ENCODE data around the gene SRSF12. TPM values are rescaled to one million over a fixed set of nuclear protein-coding genes. Genes with fewer than 3 reads are reported as not detected.

Gene SRSF12
- total and polyA plus RNA-seq, 2 experiments from 2014 or later = 5.6 to 5.7 TPM

DNA sequence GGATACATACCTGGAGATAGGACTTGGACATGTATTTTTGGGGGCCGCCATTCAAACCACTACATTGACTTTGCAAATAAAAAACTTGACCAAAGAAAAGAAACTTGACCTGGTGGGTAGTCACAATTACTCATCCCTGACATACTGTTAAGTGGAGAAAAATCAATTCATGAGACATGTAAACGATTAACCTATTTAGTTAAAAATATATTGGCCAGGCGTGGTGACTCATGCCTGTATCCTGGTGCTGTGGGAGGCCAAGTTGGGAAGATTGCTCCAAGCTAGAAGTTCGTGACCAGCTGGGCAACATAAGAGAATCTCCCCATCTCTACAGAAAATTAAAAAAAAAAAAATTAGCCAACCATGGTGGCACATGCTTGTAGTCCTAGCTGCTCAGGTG, 2.5 kb upstream of the SRSF12 start:
- Histone ChIP-seq H3K4me1 (ENCODE audit: insufficient read depth) (no peaks in the 10 kb centered on the region), H3K79me2 (peaks cover 17% of the 10 kb centered on the region), H2AFZ (no peak overlapping the region), H3K9me3 (ENCODE audit: low read depth) (no peaks in the 10 kb centered on the region), H3K27me3 (no peaks in the 10 kb centered on the region), H3K4me3 (no peak overlapping the region), H3K27ac (no peak overlapping the region), H3K36me3 (replicated peaks; ENCODE audit: insufficient read depth, low read depth) (no peaks in the 10 kb centered on the region), H3K9me2 (replicated peaks; ENCODE audit: insufficient read depth) (no peaks in the 10 kb centered on the region), H3K4me2 (no peak overlapping the region), H4K20me1 (ENCODE audit: insufficient read depth, poor library complexity, severe bottlenecking) (no peaks in the 10 kb centered on the region)
- TF ChIP-seq EZH2phosphoT487 (IDR thresholded peaks at IDR 0.05; ENCODE audit: low read depth, severe bottlenecking, unreplicated experiment) (no peak), EZH2 (IDR thresholded peaks at IDR 0.05; ENCODE audit: borderline replicate concordance) (no peak)
- TF ChIP-seq, protein P1, sequence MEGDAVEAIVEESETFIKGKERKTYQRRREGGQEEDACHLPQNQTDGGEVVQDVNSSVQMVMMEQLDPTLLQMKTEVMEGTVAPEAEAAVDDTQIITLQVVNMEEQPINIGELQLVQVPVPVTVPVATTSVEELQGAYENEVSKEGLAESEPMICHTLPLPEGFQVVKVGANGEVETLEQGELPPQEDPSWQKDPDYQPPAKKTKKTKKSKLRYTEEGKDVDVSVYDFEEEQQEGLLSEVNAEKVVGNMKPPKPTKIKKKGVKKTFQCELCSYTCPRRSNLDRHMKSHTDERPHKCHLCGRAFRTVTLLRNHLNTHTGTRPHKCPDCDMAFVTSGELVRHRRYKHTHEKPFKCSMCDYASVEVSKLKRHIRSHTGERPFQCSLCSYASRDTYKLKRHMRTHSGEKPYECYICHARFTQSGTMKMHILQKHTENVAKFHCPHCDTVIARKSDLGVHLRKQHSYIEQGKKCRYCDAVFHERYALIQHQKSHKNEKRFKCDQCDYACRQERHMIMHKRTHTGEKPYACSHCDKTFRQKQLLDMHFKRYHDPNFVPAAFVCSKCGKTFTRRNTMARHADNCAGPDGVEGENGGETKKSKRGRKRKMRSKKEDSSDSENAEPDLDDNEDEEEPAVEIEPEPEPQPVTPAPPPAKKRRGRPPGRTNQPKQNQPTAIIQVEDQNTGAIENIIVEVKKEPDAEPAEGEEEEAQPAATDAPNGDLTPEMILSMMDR (IDR thresholded peaks at IDR 0.05; ENCODE audit: poor library complexity) = no peak
- WGBS (ENCODE audit: low lambda C conversion rate, missing lambda C conversion rate) = 86% methylated on average over 4 of the region's 4 CpGs
- peak; percentile 19 for DNase-seq (ENCODE audit: low spot score)

DNA sequence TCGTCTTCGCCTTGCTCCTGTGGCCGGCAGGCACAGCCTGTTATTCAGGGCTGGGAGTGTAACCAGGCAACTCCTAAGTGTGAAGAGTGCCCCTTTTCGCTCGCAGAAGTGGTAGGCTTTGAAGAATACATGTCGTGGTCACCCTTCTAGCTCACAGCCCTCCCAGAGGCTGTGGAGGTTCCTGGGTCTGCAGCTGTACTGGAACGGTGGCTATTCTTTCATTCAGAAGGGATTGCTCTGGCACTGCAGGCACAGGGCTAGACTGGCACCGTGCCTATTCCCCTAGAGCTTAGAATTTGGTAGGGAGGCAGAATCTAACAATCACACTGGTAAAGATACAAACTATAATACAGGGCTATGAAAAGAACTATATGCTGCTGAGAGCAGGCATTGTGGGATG, 1.1 kb upstream of the SRSF12 start:
- peaks cover 27% of the 10 kb centered on the region for H3K79me2 ChIP-seq
- TF ChIP-seq EZH2 (IDR thresholded peaks at IDR 0.05; ENCODE audit: borderline replicate concordance) (no peak), EZH2phosphoT487 (IDR thresholded peaks at IDR 0.05; ENCODE audit: low read depth, severe bottlenecking, unreplicated experiment) (no peak)
- TF ChIP-seq, protein P1 (IDR thresholded peaks at IDR 0.05; ENCODE audit: poor library complexity) = no peak
- no peaks in the 10 kb centered on the region for H3K9me3 ChIP-seq (ENCODE audit: low read depth)
- H3K4me1 ChIP-seq (ENCODE audit: insufficient read depth) = no peaks in the 10 kb centered on the region
- no peak overlapping the region for H2AFZ ChIP-seq
- H3K27ac ChIP-seq = no peak overlapping the region
- no peaks in the 10 kb centered on the region for H4K20me1 ChIP-seq (ENCODE audit: insufficient read depth, poor library complexity, severe bottlenecking)
- H3K4me3 ChIP-seq = no peak overlapping the region
- no peaks in the 10 kb centered on the region for H3K9me2 ChIP-seq (replicated peaks; ENCODE audit: insufficient read depth)
- DNase-seq (ENCODE audit: low spot score) = no peak
- no peaks in the 10 kb centered on the region for H3K27me3 ChIP-seq
- 86% methylated on average over 8 of the region's 8 CpGs for WGBS (ENCODE audit: low lambda C conversion rate, missing lambda C conversion rate)
- H3K4me2 ChIP-seq = no peak overlapping the region
- no peaks in the 10 kb centered on the region for H3K36me3 ChIP-seq (replicated peaks; ENCODE audit: insufficient read depth, low read depth)

DNA sequence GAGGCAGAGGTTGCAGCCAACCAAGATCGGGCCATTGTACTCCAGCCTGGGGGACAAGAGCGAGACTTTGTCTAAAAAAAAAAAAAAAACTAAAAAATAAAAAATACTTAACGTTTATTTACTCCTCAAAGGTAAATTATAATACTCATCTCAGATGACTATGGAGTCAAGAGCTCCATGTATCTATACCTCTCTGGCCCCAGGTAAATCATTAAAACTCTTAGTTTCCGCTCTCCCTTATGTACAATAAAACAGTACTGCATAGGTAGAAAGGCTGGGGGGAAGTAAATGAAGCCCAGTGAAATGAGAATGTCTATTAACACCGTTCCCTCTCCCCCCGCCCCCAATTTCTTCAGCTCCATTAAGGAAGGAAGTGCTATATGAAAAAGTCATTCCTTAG, 1.2 kb downstream of the SRSF12 start:
- Histone ChIP-seq H3K27ac (peak overlapping the region; percentile 54), H3K4me1 (ENCODE audit: insufficient read depth) (no peaks in the 10 kb centered on the region), H3K9me3 (ENCODE audit: low read depth) (no peaks in the 10 kb centered on the region), H3K36me3 (replicated peaks; ENCODE audit: insufficient read depth, low read depth) (no peaks in the 10 kb centered on the region), H3K4me3 (peak overlapping the region; percentile 85), H4K20me1 (ENCODE audit: insufficient read depth, poor library complexity, severe bottlenecking) (no peaks in the 10 kb centered on the region), H3K27me3 (no peaks in the 10 kb centered on the region), H2AFZ (peak overlapping the region; percentile 93), H3K4me2 (peak overlapping the region; percentile 96), H3K79me2 (peaks cover 40% of the 10 kb centered on the region), H3K9me2 (replicated peaks; ENCODE audit: insufficient read depth) (no peaks in the 10 kb centered on the region)
- WGBS (ENCODE audit: low lambda C conversion rate, missing lambda C conversion rate) = 63% methylated on average over 6 of the region's 6 CpGs
- no peak for DNase-seq (ENCODE audit: low spot score)
- TF ChIP-seq, protein P1 (IDR thresholded peaks at IDR 0.05; ENCODE audit: poor library complexity) = no peak
- TF ChIP-seq EZH2 (IDR thresholded peaks at IDR 0.05; ENCODE audit: borderline replicate concordance) (no peak), EZH2phosphoT487 (IDR thresholded peaks at IDR 0.05; ENCODE audit: low read depth, severe bottlenecking, unreplicated experiment) (no peak)

DNA sequence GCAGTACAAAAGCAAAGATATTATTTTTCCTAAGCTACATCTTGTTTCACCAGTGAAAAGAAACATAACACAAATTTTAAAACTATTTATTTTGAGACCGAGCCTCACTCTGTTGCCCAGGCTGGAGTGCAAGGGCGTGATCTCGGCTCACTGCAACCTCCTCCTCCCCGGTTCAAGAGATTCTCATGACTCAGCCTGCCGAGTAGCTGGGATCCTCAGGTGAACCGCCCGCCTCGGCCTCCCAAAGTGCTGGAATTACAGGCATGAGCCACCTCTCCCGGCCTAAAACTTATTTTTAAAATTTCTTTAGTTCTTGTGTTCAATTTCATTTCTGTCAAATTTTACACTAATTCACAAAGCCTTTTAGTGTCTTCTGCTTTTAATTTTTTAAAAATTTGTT, 5.9 kb downstream of the SRSF12 start:
- DNase-seq (ENCODE audit: low spot score) = no peak
- 93% methylated on average over 9 of the region's 9 CpGs for WGBS (ENCODE audit: low lambda C conversion rate, missing lambda C conversion rate)
- no peak overlapping the region for H2AFZ ChIP-seq
- H4K20me1 ChIP-seq (ENCODE audit: insufficient read depth, poor library complexity, severe bottlenecking) = no peaks in the 10 kb centered on the region
- H3K4me3 ChIP-seq = no peak overlapping the region
- H3K4me1 ChIP-seq (ENCODE audit: insufficient read depth) = no peaks in the 10 kb centered on the region
- H3K36me3 ChIP-seq (replicated peaks; ENCODE audit: insufficient read depth, low read depth) = no peaks in the 10 kb centered on the region
- TF ChIP-seq, protein P1 (IDR thresholded peaks at IDR 0.05; ENCODE audit: poor library complexity) = no peak
- H3K4me2 ChIP-seq = no peak overlapping the region
- H3K27me3 ChIP-seq = no peaks in the 10 kb centered on the region
- no peak overlapping the region for H3K27ac ChIP-seq
- no peaks in the 10 kb centered on the region for H3K9me3 ChIP-seq (ENCODE audit: low read depth)
- H3K79me2 ChIP-seq = peaks cover 37% of the 10 kb centered on the region
- no peaks in the 10 kb centered on the region for H3K9me2 ChIP-seq (replicated peaks; ENCODE audit: insufficient read depth)
